HUES48 (cell line): ENCODE measurements around the gene VPS37B.

Experiments used
- H3K27ac ChIP-seq: one replicate; pipeline ENCODE4 v1.7.0; 2013; ENCODE audit warnings: low read depth, low read length, inconsistent platforms
- H3K27me3 ChIP-seq: 2 replicates; pipeline ENCODE4 v1.6.1; 2013; ENCODE audit warnings: mild to moderate bottlenecking, low read length; ENCODE audit not compliant: control insufficient read depth, insufficient read depth
- H3K36me3 ChIP-seq: 2 replicates; pipeline ENCODE4 v1.6.1; 2013; ENCODE audit warnings: low read length; ENCODE audit not compliant: control insufficient read depth, insufficient read depth
- H3K4me1 ChIP-seq: 2 replicates; pipeline ENCODE4 v1.6.1; 2013; ENCODE audit warnings: mild to moderate bottlenecking, low read length; ENCODE audit not compliant: control insufficient read depth, insufficient read depth
- H3K4me3 ChIP-seq: 2 replicates; pipeline ENCODE4 v1.5.1; 2013; ENCODE audit warnings: mild to moderate bottlenecking, low read depth, low read length
- H3K9ac ChIP-seq: 2 replicates; pipeline ENCODE4 v1.6.1; 2013; ENCODE audit warnings: mild to moderate bottlenecking, low read depth, low read length, moderate library complexity
- H3K9me3 ChIP-seq: 2 replicates; pipeline ENCODE4 v1.6.1; 2013; ENCODE audit warnings: low read length; ENCODE audit not compliant: control insufficient read depth, insufficient read depth

Gene VPS37B

DNA sequence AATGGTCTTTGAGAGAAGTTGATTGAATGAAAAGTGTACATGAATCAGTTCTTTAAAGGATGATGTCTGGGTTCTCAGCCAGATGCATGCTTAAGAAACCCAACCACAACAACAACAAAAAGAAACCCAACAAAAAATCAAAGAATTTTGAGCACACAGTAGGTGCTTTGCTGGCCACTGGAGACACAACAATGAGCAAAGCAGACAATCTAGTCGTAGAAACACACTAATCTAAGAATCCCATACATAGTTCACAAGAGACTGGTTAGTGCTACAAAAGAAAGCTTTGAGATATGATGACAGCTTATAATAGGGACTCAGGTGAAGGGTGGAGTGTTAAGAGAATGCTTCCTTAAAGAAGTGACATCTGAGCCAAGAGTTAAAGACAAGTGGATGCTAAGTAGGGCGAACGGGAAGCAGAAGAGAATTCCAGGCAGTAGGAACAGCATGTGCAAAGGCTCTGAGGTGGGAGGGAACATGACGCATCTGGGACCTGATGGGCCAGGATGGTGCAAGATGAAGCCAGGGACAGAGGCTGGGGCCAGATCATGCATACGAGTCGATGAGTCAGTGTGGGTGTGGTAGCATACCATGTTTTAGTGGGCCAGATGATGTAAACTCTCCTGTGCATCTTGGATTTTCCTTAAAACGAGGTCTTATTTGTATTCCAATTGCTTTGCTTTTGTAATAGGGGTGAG is 65.3 kb downstream of the VPS37B start:
- Histone ChIP-seq H3K27ac (no peak overlapping the region), H3K4me1 (peaks cover 12% of the 10 kb centered on the region), H3K4me3 (no peak overlapping the region), H3K36me3 (no peaks in the 10 kb centered on the region), H3K27me3 (peaks cover 6% of the 10 kb centered on the region; the same call in 1 of the 2 replicates), H3K9me3 (no peaks in the 10 kb centered on the region), H3K9ac (no peak overlapping the region)

DNA sequence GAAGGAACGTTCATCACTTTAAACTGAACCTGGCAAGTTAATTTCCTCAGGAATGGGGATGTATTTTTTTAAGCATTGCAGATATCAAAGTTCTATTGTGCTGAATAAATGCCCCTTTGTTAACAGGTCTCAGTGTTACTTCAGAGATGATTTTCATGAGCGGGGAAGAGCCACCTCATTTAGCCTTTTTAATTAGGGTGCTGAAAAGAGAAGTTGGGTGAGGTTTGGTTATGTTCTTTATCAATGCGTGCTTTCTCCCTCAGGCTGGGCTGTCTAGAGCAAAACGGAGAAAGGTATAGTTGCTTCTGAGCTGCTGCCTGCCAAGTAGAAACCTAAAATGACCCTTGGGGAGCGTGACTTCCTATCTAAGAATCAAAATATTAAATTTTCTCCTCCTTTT is 68.7 kb downstream of the VPS37B start:
- Histone ChIP-seq H3K4me3 (no peak overlapping the region), H3K27ac (no peak overlapping the region), H3K4me1 (peaks cover 8% of the 10 kb centered on the region), H3K27me3 (no peaks in the 10 kb centered on the region), H3K36me3 (no peaks in the 10 kb centered on the region), H3K9ac (no peak overlapping the region), H3K9me3 (no peaks in the 10 kb centered on the region)

DNA sequence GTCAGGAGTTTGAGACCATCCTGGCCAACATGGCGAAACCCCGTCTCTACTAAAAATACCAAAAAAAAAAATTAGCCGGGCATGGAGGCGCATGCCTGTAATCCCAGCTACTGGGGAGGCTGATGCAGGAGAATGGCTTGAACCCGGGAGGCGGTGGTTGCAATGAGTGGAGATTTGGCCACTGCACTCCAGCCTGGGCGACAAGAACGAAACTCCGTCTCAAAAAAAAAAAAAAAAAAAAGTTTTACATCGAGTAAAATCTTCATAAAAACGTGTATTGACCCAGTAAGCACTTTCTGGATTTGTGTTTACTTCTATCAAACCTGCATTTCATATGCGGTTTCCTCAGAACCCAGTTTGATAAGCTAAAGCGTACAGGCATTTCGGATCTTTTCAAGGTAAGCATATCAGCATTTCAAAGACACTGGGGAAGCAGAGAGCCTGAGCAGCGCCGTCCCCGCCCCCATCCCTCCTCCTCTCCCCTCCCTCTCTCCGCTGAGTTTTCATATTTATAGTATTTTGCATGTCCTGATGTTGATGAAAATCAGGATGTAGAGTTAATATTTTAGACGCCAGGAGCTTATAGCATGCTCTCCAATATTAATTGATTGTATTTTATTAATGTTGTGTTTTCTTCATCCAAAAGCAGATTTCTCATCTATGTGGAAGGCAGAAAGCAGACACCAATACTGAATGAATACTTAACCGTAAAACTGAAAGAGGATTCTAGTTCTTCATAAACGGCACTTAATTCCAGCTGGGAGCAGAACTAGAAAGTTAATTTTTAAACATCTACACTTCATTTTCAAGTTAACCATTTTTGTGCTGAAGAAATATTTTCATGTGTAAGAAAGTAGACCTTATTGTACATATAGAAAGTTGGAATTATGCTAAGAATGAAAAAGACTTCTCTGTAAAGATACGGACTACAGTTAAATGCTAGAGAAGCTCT is 69.9 kb downstream of the VPS37B start:
- Histone ChIP-seq H3K9ac (no peak overlapping the region), H3K27me3 (no peaks in the 10 kb centered on the region), H3K4me3 (peak overlapping the region; percentile 47; the same call in 1 of the 2 replicates), H3K4me1 (peaks cover 8% of the 10 kb centered on the region), H3K36me3 (no peaks in the 10 kb centered on the region), H3K9me3 (no peaks in the 10 kb centered on the region), H3K27ac (no peak overlapping the region)

DNA sequence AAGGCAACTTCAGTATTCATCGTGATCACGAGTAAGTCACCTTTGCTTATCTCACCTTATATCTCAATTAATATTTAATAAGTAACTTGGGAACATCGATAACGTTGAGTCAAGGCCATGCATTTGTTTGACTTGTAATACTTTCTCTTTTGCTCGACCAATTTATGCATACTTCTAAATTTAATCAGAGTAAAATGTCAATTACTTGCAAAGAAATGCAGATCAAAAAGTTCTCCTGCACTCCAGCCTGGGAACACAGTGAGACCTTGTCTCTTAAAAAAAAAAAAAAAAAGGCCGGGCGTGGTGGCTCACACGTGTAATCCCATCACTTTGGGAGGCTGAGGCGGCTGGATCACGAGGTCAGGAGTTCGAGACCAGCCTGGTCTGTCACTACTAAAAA is 72.5 kb downstream of the VPS37B start:
- no peaks in the 10 kb centered on the region for H3K9me3 ChIP-seq

DNA sequence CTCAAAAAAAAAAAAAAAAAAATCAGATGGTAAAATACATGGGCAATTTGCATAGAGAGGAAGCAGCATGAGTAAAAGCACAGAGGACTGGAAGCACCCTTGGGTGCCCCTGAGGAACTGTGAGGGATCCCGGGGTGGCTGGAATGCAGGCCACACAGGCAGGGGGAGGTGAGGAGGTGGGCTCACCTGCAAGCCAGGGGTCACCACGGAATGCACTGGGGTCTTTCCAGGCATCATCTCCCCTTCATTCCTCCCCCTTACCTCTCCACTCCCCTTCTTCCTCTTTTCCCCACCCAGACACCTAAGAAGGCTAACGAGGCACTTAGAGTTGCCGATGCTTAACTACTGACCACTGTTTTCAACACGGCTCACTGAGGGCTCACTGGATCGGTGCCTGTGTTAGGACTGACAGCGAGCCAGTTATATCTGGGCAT is 75.1 kb downstream of the VPS37B start:
- Histone ChIP-seq H3K27me3 (no peaks in the 10 kb centered on the region), H3K27ac (no peak overlapping the region), H3K9ac (no peak overlapping the region), H3K36me3 (no peaks in the 10 kb centered on the region), H3K4me1 (no peaks in the 10 kb centered on the region), H3K4me3 (no peak overlapping the region), H3K9me3 (no peaks in the 10 kb centered on the region)

More for the DNA sequence above, 72.5 kb downstream of the VPS37B start:
- H3K9ac ChIP-seq: no peak overlapping the region
- H3K4me3 ChIP-seq: no peak overlapping the region
- no peaks in the 10 kb centered on the region for H3K27me3 ChIP-seq
- no peak overlapping the region for H3K27ac ChIP-seq
- peaks cover 8% of the 10 kb centered on the region for H3K4me1 ChIP-seq
- no peaks in the 10 kb centered on the region for H3K36me3 ChIP-seq

DNA sequence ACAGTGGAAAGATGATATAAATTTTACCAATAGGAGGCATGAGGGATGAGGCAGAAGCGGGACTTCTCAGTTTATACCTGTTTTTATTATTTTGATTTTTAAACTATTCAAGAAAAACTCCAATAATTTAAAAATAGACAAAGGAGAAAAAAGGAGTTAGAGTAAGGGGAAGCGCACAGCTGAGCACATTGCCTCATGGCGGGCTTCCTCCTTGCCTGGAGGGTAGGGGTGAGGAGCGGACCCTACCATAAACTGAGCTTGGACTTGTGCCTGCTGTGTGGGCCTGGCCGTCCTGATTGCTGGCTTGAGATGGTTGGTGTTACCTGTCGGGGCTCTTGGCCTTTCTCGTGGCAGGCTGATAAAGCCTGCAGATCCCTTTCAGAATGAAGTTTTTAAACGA is 75.8 kb downstream of the VPS37B start:
- Histone ChIP-seq H3K4me3 (no peak overlapping the region), H3K9ac (no peak overlapping the region), H3K4me1 (no peaks in the 10 kb centered on the region), H3K27ac (no peak overlapping the region), H3K36me3 (no peaks in the 10 kb centered on the region), H3K9me3 (no peaks in the 10 kb centered on the region), H3K27me3 (no peaks in the 10 kb centered on the region)

DNA sequence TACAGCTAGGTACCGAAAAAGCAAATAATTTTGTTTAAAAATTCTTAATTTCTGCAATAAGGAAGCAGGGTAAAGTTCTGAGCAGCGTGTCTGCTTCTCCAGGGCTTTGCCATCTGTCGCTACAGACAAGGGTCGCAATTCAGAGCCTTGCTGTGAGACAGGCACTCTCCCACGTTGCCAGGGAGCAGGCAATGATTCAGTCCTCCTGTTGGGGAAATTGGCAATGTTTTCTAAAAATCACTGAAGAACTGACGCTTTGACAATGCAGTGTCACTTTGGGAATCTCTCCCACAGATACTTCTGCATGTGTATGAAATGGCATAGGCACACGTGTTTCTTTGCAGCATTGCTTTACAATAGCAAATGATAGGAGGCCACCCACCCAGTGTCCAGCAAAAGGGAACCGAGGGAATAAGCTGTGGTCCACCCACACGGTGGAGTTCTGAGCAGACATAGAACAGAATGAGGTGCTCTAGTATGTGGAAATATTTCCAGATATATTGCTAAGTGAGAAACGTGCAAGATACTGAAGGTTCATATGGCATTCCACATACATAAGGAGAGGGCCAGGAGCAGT is 76.6 kb downstream of the VPS37B start:
- Histone ChIP-seq H3K27me3 (no peaks in the 10 kb centered on the region), H3K9me3 (no peaks in the 10 kb centered on the region), H3K27ac (no peak overlapping the region), H3K4me1 (no peaks in the 10 kb centered on the region), H3K36me3 (no peaks in the 10 kb centered on the region), H3K9ac (no peak overlapping the region), H3K4me3 (no peak overlapping the region)
